ENCODE measurements around the gene JPH2.

DNA sequence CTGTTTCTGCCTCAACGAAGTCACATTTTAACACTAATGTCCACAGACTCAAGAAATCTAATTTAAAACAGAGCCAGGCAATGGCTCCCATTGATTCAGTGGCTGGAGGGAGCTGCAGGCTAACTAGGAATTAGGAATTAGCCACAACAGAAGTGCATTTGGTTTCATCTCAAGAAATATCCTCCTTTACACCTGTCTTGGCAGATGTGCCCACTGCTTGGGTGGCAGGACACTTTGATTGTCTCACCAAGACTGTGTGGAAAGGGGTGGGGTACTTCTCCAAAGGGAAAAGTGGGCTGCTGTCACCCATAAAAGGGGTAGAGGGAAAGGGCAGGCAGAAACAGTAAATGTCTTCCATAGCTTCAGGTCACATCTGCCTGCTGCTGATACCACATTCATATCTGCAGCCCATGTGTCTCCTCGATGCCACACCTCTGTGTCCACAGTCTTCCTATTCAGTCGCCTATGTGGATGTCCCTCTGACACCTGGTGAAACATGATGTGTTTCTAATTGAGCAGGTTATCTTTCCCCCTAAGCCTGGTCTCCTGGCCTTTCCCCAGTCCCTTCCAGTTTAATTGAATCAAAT, 34.5 kb upstream of the JPH2 start:
- TF ChIP-seq POLR2AphosphoS5 (IDR thresholded peaks at IDR 0.05; ENCODE audit: low read depth, low read length): no peak
- TF ChIP-seq POLR2A (IDR thresholded peaks at IDR 0.05; ENCODE audit: low read depth, low read length): no peak
- no peak for TF ChIP-seq TAF1 (IDR thresholded peaks at IDR 0.05; ENCODE audit: borderline replicate concordance, low read depth, low read length)
